ENCODE measurements around the gene XYLT1.

- TF ChIP-seq USF2 (IDR thresholded peaks at IDR 0.05; ENCODE audit: low read length) (no peak), EZH2 (IDR thresholded peaks at IDR 0.05; ENCODE audit: low read depth, low read length, severe bottlenecking) (no peak), CTCF (IDR thresholded peaks at IDR 0.05; ENCODE audit: control extremely low read depth in 1 of 3, insufficient read depth in 1 of 3, low read depth in 1 of 3, low read length in 3 of 3) (no peak), ZNF274 (IDR thresholded peaks at IDR 0.05; ENCODE audit: borderline replicate concordance, extremely low read depth, low read length) (no peak), ASH2L (IDR thresholded peaks at IDR 0.05; ENCODE audit: low read length) (no peak), KDM5A (IDR thresholded peaks at IDR 0.05; ENCODE audit: low read length) (no peak)
Observed at GRCh38 chr16:17212606-17213005, 258.2 kb downstream of the XYLT1 start.

All from H1 (cell line).